ENCODE data around the gene TAF12.
A peak's percentile ranks its signal among the peaks of the same experiment; 100 is the strongest.
"Not testable (repeated sequence)": the region's sequence is repeated elsewhere in the genome, so short reads cannot be mapped to it uniquely, and the experiment has no call there.

TAF12 gene

DNA sequence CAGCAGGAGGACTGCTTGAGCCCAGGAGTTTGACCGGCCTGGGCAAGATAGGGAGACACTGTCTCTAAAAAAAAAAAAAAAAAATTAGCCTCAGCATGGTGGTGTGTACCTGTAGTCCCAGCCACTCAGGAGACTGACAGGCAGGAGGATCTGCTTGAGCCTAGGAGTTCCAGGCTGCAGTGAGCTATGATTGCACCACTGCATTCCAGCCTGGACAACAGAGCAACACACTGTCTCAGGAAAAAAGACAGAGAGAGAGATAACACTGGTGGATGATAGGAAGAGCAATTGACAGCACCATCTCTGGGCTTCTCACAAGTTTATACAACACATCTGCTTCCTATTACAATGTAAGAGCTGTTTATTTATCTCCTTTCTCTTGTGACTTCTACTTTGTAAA lies 3.2 kb upstream of the TAF12 start:
- Mint-ChIP-seq H3K9me3 (no peaks in the 10 kb centered on the region), H3K4me3 (peak overlapping the region; percentile 1), H3K27ac (peak overlapping the region; percentile 92), H3K36me3 (ENCODE audit: low read depth) (no peaks in the 10 kb centered on the region), H3K27me3 (ENCODE audit: low read depth, poor library complexity) (no peaks in the 10 kb centered on the region), H3K4me1 (peaks cover 52% of the 10 kb centered on the region)
- TF ChIP-seq, protein P1, sequence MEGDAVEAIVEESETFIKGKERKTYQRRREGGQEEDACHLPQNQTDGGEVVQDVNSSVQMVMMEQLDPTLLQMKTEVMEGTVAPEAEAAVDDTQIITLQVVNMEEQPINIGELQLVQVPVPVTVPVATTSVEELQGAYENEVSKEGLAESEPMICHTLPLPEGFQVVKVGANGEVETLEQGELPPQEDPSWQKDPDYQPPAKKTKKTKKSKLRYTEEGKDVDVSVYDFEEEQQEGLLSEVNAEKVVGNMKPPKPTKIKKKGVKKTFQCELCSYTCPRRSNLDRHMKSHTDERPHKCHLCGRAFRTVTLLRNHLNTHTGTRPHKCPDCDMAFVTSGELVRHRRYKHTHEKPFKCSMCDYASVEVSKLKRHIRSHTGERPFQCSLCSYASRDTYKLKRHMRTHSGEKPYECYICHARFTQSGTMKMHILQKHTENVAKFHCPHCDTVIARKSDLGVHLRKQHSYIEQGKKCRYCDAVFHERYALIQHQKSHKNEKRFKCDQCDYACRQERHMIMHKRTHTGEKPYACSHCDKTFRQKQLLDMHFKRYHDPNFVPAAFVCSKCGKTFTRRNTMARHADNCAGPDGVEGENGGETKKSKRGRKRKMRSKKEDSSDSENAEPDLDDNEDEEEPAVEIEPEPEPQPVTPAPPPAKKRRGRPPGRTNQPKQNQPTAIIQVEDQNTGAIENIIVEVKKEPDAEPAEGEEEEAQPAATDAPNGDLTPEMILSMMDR (IDR thresholded peaks at IDR 0.05), result no peak
- no peak for DNase-seq

GRCh38 chr1:28645406-28645805 lies 2.5 kb upstream of the TAF12 start:
- H3K9me3 Mint-ChIP-seq; H3K27ac Mint-ChIP-seq; H3K4me3 Mint-ChIP-seq; DNase-seq; H3K27me3 Mint-ChIP-seq (ENCODE audit: low read depth, poor library complexity); H3K36me3 Mint-ChIP-seq (ENCODE audit: low read depth): not testable (repeated sequence)
- peaks cover 57% of the 10 kb centered on the region for H3K4me1 Mint-ChIP-seq

DNA sequence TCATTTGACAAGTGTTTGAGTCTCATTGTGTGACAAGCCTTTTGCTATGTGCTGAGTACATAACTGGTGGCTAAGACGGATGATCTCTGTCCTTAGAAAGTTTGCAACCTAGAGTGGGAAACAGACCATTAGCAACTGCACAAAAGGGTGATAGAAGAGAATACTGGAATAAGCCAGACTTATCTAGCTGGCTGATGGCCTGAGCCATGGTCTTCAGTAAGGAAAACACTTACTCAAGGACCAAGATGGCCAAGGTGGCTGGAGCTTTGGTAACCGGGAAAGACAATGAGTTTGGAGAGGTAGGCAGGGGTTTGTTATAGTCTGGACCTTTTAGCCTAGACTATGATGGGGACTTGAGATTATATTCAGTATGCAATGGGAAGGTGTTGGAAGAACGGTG lies 1.6 kb upstream of the TAF12 start:
- Mint-ChIP-seq H3K4me3 (peak overlapping the region; percentile 70), H3K27ac (peak overlapping the region; percentile 20), H3K4me1 (peaks cover 62% of the 10 kb centered on the region), H3K9me3 (no peaks in the 10 kb centered on the region), H3K36me3 (ENCODE audit: low read depth) (no peaks in the 10 kb centered on the region), H3K27me3 (ENCODE audit: low read depth, poor library complexity) (no peaks in the 10 kb centered on the region)
- TF ChIP-seq, protein P1 (IDR thresholded peaks at IDR 0.05), result no peak
- DNase-seq, result no peak

DNA sequence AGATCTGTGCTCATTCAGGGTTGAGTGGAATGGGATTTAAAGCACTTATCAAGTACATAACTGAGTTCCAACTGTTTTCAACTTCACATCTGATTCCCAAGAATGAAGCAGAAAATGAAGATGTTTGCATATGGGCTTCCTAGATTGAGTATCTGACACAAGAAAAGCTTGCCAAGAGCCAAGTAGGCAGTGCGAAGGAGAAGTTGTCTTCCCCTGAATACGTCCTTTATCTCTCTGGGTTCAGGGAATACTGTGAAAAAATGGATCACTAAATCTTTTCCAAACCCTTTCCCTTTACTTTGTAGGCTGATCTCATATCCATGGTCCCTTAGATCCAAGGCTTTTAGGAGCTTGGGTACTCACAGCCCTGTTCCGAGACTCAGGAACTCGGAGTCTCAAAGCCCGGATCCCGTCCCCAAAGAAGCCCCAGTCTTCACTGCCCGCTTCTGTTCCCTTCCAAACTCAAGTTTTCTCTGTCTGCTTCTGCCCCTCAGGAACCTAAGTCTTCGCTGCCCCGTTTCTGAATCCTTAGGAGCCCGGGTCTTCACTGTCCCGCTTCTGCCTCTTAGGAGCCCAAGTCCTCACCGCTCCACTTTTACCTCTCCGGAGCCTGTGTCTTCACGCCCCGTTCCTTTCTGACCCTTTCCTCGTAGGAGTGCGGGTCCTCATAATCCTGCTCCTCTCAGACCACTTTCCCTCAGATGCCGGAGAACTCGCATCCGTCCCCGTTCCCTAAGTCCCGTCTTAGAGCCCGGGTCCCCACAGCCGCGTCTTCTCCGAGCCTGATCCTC lies 616 bp downstream of the TAF12 start:
- no peak for DNase-seq
- TF ChIP-seq, protein P1 (IDR thresholded peaks at IDR 0.05), result no peak
- H3K4me3 Mint-ChIP-seq, result peak overlapping the region; percentile 100
- H3K9me3 Mint-ChIP-seq, result no peaks in the 10 kb centered on the region
- no peaks in the 10 kb centered on the region for H3K36me3 Mint-ChIP-seq (ENCODE audit: low read depth)
- no peaks in the 10 kb centered on the region for H3K27me3 Mint-ChIP-seq (ENCODE audit: low read depth, poor library complexity)
- peaks cover 50% of the 10 kb centered on the region for H3K4me1 Mint-ChIP-seq
- H3K27ac Mint-ChIP-seq, result peak overlapping the region; percentile 100

DNA sequence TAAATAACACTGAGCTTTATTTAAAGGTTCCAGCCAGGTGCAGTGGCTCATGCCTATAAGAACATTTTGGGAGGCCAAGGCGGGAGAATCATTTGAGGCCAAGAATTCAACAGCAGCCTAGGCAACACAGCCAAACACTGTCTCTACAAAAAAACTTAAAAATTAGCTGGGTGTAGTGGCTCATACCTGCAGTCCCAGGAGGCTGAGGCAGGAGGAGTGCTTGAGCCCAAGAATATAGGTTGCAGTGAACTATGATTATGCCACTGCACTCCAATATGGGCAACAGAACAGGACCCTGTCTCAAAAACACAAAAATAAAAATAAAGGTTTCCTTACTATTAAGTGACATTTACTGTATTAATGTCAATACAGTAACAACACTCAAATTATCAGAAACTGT lies 2.1 kb downstream of the TAF12 start:
- TF ChIP-seq, protein P1 (IDR thresholded peaks at IDR 0.05), result no peak
- no peak for DNase-seq
- H3K27ac Mint-ChIP-seq, result no peak overlapping the region
- H3K9me3 Mint-ChIP-seq, result no peaks in the 10 kb centered on the region
- no peaks in the 10 kb centered on the region for H3K36me3 Mint-ChIP-seq (ENCODE audit: low read depth)
- peaks cover 46% of the 10 kb centered on the region for H3K4me1 Mint-ChIP-seq
- peak overlapping the region; percentile 100 for H3K4me3 Mint-ChIP-seq
- no peaks in the 10 kb centered on the region for H3K27me3 Mint-ChIP-seq (ENCODE audit: low read depth, poor library complexity)

GRCh38 chr1:28632560-28632959 lies 10.3 kb downstream of the TAF12 start:
- H3K27me3 Mint-ChIP-seq (ENCODE audit: low read depth, poor library complexity), result peaks cover 2% of the 10 kb centered on the region
- H3K36me3 Mint-ChIP-seq (ENCODE audit: low read depth), result peaks cover 26% of the 10 kb centered on the region
- no peak overlapping the region for H3K27ac Mint-ChIP-seq
- TF ChIP-seq, protein P1 (IDR thresholded peaks at IDR 0.05), result no peak
- DNase-seq, result no peak
- H3K9me3 Mint-ChIP-seq, result peaks cover 8% of the 10 kb centered on the region
- H3K4me3 Mint-ChIP-seq, result no peak overlapping the region
- H3K4me1 Mint-ChIP-seq, result no peaks in the 10 kb centered on the region
